Thyroid gland (tissue), 4 donors: Measurements from ENCODE around the gene PTH.

Experiments used
- CTCF ChIP-seq, 6 experiments: fragments of 200-600 bp in 3 of 6; fragments of 450-650 bp in 3 of 6; sonication (generic) in 3 of 6; IDR thresholded peaks; one replicate each; pipeline ENCODE4 v1.5.1; 2016 to 2019; ENCODE audit warnings: antibody characterized with exemption in 6 of 6, mild to moderate bottlenecking in 2 of 6, inconsistent platforms in 1 of 6, moderate library complexity in 1 of 6
- POLR2A ChIP-seq, 2 donors: fragments of 450-650 bp; IDR thresholded peaks; one replicate each; pipeline ENCODE4 v1.6.1; 2017; ENCODE audit warnings: antibody characterized with exemption in 2 of 2, mild to moderate bottlenecking in 2 of 2, moderate library complexity in 1 of 2

GRCh38 chr11:13494051-13494450 is 1.7 kb downstream of the PTH start:
- TF ChIP-seq CTCF (IDR thresholded peaks at IDR 0.05) = no peak
- no peak for TF ChIP-seq POLR2A (IDR thresholded peaks at IDR 0.05)
